GM12864 (cell line): ENCODE measurements around the gene MKRN2.

Source experiments
- DNase-seq: peaks from one replicate; pipeline ENCODE4 v3.0.0-alpha.2; 2011; ENCODE audit warnings: low read depth
- H3K4me3 ChIP-seq: 2 replicates; pipeline ENCODE4 v1.5.1; 2011; ENCODE audit warnings: mild to moderate bottlenecking, low read depth, low read length, control low read depth
- TF ChIP-seq, protein P1 (sequence below): IDR thresholded peaks from 2 replicates; pipeline ENCODE4 v1.5.1; 2011; ENCODE audit warnings: low read depth, mild to moderate bottlenecking, moderate library complexity, low read length, control low read depth, inconsistent platforms; ENCODE audit errors: missing control alignments

The MKRN2 gene

DNA sequence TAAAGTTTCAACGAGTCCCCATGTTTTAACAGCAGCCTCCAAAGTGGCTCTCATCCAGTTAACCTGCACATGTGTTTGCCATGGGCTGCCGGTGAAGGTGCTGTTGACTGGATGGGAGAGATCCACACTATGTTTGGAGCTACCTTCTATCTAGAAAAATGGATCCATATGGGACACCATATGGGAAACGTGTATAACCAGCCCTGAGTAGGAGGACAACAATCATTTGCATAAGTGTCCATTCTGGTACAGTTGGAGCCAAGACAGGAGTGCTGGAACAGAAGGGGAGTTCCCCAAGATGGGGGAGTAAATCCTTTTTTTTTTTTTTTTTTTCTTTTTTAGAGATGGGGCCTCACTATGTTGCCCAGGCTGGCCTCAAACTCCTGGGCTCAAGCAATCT is 36.6 kb downstream of the MKRN2 start:
- no peak for DNase-seq
- TF ChIP-seq, protein P1, sequence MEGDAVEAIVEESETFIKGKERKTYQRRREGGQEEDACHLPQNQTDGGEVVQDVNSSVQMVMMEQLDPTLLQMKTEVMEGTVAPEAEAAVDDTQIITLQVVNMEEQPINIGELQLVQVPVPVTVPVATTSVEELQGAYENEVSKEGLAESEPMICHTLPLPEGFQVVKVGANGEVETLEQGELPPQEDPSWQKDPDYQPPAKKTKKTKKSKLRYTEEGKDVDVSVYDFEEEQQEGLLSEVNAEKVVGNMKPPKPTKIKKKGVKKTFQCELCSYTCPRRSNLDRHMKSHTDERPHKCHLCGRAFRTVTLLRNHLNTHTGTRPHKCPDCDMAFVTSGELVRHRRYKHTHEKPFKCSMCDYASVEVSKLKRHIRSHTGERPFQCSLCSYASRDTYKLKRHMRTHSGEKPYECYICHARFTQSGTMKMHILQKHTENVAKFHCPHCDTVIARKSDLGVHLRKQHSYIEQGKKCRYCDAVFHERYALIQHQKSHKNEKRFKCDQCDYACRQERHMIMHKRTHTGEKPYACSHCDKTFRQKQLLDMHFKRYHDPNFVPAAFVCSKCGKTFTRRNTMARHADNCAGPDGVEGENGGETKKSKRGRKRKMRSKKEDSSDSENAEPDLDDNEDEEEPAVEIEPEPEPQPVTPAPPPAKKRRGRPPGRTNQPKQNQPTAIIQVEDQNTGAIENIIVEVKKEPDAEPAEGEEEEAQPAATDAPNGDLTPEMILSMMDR: no peak
- H3K4me3 ChIP-seq: no peak overlapping the region

DNA sequence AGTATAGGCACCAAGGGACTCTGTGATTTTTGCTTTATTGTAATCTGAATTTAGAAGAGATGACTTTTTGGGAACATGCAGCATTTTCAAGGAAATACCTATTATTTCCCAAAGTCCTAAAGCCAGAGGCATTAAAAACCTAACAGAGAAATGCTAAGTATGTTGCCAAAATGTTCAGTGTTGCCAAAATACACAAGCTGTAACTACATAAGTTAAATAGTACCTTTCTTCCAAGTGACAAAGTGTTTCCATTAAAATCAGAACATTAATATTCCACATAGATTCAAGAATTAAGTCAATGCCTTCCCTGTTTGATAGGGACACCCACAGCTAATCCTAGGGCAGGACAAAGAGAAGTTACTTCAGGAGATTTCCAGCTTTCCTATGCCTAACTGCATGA is 42.0 kb downstream of the MKRN2 start:
- TF ChIP-seq, protein P1: no peak
- no peak overlapping the region for H3K4me3 ChIP-seq
- DNase-seq: no peak

GRCh38 chr3:12601072-12601471 is 44.2 kb downstream of the MKRN2 start:
- DNase-seq: no peak
- TF ChIP-seq, protein P1: no peak
- no peak overlapping the region for H3K4me3 ChIP-seq

DNA sequence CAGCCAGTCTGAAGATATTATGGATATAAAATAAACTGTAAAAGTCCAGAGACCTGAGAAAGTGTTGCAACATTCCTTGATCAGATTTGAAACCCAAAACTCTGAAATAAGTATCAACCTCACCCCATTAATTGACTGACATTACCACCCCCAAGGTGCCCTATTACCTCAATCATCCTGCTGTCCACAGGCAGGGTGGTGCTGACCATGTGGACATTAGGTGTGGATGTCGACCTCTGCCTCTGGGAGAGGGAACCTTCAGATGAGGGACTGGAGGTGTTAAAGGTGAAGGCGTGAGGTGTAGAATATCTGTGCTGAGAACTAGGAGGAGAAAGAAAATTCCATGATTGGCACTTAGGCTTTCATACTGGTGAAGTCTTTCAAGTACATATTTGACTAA is 47.1 kb downstream of the MKRN2 start:
- H3K4me3 ChIP-seq: no peak overlapping the region
- no peak for DNase-seq
- TF ChIP-seq, protein P1: no peak

DNA sequence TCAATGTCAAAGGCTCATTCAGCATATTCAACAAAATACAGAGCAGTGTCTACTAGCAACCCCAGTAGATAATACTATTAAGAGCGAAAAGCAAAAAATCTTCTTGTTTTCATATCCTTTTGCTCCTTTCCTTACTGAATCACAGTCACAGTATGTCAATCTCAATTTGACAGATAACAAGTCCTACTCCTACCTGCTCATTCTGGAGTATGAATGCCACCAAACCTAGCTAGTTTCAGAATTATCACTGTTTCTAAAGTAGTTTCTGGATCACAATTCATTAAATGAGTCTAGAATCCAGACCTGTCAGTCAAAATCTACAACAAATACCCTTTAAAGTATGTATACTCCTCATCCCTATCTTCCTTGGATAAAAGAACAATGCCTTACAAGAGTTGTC is 51.5 kb downstream of the MKRN2 start:
- no peak for DNase-seq
- H3K4me3 ChIP-seq: no peak overlapping the region
- TF ChIP-seq, protein P1: no peak

DNA sequence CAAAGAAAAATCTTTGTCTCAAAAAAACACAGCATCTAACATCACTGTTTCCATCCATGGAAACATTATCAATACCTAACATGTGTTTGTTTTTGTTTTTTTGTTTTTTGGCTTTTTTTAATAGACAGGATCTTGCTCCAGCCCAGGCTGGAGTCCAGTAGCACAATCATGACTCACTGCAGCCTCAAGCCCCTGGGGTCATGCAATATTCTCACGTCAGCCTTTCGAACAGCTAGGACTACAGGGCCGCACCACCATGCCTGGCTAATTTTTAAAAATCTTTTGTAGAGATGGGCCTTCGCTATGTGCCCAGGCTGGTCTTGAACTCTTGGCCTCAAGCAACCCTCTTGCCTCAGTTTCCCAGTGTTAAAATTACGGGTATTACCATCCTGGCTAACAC is 54.2 kb downstream of the MKRN2 start:
- H3K4me3 ChIP-seq: no peak overlapping the region
- TF ChIP-seq, protein P1: no peak
- DNase-seq: no peak

DNA sequence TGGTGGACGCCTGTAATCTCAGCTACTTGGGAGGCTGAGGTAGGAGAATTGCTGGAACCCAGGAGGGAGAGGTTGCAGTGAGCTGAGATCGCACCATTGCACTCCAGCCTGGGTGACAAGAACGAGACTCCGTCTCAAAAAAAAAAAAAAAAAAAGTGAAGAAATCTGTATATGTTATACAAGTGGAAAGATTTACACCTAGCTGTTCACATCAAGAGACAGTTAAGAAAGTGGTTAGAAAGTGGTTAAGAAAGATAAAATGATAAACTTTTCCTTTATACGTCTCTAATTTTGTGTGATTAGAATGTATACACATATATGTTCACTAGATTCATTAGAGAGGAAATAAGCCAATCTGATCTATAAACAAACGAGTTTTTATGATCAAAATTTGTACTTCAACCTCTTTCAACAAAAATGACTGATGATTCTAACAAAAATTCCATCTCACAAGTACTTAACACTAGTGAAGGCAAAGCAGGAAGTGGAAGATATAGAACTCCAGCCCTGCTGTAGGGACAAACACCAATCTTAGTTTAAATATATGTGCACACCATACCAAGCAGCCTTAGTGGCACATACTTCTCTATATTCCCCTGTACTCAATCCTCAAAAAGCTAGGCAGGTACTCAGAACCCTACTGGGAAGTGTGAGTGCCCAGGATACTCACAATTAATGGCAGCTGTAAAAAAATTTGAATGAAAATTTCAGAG is 55.8 kb downstream of the MKRN2 start:
- H3K4me3 ChIP-seq: no peak overlapping the region
- no peak for DNase-seq
- TF ChIP-seq, protein P1: no peak
